ENCODE measurements around the gene CTAGE6.
"Not testable (repeated sequence)": the region's sequence is repeated elsewhere in the genome, so short reads cannot be mapped to it uniquely, and the experiment has no call there.

CTAGE6 gene, protein sequence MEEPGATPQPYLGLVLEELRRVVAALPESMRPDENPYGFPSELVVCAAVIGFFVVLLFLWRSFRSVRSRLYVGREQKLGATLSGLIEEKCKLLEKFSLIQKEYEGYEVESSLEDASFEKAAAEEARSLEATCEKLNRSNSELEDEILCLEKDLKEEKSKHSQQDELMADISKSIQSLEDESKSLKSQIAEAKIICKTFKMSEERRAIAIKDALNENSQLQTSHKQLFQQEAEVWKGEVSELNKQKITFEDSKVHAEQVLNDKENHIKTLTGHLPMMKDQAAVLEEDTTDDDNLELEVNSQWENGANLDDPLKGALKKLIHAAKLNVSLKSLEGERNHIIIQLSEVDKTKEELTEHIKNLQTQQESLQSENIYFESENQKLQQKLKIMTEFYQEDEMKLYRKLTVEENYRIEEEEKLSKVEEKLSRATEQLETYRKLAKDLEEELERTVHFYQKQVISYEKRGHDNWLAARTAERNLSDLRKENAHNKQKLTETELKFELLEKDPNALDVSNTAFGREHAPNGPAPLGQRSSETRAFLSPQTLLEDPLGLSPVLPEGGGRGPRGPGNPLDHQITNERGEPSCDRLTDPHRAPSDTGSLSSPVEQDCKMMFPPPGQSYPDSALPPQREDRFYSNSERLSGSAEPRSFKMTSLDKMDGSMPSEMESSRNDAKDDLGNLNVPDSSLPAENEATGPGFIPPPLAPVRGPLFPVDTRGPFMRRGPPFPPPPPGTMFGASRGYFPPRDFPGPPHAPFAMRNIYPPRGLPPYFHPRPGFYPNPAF

DNA sequence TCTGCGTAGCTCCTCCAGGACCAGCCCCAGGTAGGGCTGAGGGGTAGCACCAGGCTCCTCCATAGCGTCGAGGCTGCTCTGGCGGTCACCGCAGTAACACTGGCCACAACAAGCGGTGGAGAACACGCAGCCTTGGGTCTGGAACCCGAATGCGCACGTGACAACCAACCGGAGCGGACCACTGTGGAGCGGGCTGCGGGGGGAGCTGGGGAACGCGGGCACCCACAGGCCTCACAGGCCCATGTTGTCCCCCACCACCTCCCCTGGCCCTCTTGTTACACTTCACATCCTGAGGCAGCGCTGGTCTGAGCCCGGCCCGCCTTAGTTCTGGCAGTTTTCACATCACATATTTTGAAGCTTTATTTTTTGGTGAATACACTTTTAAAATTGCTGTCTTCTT, at the start of gene CTAGE6:
TSS of gene CTAGE6 (minus strand) at position 101 of the 400 bp plus-strand sequence. CDS start at position 63, 38 bp downstream.
- not testable (repeated sequence) for DNase-seq

DNA sequence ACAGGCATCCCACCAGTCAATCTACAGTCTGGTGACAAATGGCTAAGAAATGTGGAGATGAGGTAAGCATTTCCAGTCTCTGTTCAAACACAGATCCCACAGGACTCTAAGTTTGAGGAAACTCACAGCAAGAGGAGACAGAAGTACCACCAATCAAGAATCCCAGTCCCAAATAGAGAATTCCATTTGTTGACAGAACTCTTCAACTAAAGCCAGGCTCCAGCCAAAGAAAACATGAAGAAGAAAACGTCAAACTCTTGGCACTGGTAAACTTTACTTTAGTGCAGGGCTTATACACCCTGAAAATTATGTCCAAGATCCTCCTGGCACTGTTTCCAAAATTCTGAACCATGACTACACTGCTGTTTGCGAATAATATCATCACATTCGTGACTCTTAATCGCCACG, 49.2 kb upstream of the CTAGE6 start:
- DNase-seq = not testable (repeated sequence)

DNA sequence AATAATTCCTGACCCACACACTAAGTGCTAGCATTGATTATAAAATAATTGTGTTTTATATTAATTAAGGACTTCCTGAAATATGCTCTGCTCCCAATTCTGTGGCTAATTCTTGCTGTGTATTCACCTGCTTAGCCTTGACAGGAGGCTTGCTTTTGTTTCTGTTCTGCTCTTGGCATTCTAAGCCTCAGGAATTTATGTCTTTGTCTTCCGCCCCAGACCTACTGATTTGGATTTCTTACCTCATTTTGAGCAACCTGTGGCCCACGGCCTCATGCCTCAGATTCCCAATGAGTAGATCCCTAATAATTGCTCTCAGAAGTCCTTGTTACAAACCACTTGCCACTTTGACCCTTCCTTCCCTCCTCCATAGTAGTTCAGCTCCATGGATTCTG, 40.4 kb upstream of the CTAGE6 start:
- DNase-seq = not testable (repeated sequence)

DNA sequence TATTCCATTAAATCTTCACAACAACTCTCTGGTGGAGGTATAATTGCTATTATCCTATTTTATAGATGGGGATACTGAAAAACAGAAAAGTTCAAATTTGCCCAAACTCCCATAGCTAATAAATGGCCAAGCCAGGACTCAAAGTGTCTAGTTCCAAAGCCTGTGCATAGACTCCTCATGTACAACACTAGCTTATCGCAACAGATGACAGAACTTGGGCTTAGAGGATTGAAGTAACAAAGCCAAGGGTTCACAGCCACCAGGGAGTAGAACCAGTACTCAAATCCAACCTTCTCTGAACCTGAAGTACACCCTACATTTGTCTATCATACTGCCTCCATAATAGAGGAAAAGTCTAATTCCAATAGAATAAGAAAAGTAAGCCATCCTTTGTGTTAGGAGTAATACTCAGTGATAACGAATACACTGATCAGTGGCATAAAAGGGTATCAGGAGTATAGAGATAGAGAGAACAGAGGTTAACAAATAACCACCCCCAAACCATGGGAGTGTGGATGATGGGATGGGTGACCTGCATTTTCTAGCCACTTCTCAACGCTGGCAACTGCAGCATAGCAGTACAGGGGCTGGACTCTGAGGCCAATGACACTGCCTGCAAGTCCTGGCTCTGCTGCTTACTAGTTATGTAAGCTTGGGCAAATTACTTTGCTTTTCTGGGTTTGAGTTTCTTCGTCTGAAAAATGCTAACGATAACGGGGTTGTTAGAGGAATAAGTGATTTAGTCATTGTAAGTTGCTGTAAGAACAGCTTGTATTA, 39.8 kb upstream of the CTAGE6 start:
- DNase-seq = not testable (repeated sequence)

- DNase-seq = not testable (repeated sequence)
These were observed 38.2 kb upstream of the CTAGE6 start for GRCh38 chr7:143795653-143796052.

DNA sequence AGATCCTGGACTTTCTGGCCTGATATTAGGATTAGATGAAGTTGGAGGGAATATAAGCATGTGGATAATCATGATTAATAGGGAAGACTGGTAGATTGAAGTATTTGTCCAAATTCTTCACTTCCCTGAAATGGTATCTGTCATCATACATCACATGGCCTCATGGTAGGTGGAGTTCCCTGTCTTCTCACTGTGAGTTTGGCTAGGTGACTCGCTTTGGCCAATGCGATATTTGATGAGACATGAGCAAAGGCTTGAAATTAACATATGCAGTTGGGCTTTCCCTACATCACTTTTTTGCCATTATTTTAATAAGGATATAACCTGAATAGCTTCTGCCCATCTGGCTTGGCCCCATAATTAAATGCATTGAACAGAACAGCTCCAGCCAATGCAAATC, 35.1 kb upstream of the CTAGE6 start:
- peak; percentile 35 for DNase-seq

DNA sequence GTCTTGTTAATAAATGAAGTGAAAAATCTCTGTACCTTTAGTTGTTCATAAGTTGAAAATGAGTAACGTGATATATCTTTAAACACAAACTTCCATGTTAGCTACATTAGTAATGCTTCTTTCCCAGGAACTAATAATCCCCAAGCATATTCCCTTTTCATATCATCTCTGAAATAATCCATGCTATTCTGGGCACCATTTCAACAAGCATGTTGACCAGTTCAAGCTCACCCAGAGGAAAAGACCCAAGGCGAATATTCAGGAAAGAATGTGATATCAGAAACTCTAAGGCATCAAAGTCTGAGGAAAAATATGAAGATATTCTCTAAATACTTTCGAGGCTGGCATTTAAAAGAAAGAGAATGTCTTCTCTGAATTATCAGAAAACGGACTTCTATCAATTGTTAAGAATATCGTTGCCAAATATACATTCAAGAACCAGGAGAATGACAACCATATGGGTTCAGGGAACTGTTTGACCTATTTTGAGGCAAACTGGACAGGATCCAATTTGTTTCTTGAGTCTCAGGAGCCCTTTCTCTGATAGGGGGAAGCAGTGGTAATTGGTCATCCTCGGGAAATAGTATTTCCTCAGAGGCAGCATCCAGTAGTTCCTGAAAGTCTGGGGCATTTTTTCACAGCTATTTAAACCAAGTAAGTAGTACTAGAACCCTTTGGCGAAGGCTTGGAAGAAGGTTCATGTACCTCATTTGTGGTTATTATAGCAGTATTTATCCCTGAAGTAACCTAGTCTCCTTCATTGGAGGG, 28.1 kb upstream of the CTAGE6 start:
- not testable (repeated sequence) for DNase-seq

GRCh38 chr7:143779591-143779990, 22.1 kb upstream of the CTAGE6 start:
- not testable (repeated sequence) for DNase-seq

GRCh38 chr7:143772738-143773468, 15.4 kb upstream of the CTAGE6 start:
- not testable (repeated sequence) for DNase-seq

- not testable (repeated sequence) for DNase-seq
These were observed 10.0 kb upstream of the CTAGE6 start for GRCh38 chr7:143767531-143767930.

GRCh38 chr7:143765678-143766077, 8.2 kb upstream of the CTAGE6 start:
- not testable (repeated sequence) for DNase-seq

DNA sequence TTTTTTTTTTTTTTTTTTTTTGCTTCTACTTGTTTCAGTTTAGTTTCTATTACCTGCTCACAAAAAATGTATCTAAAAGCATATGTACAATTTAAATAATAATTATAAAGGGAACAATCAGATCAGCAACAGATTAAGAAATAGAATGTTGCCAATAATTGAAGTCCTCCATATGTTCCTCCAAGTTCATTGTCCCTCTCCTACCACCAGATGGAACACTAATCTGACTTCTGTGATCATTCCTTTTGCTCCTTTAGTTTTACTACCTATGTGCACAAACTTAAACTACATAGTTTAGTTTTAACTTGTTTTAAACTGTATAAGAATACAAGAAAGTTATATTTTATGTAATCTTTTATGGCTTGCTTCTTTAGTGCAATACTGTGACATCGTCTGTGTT, 5.6 kb upstream of the CTAGE6 start:
- not testable (repeated sequence) for DNase-seq

- not testable (repeated sequence) for DNase-seq
These were observed 12.2 kb downstream of the CTAGE6 start for GRCh38 chr7:143745340-143745739.

DNA sequence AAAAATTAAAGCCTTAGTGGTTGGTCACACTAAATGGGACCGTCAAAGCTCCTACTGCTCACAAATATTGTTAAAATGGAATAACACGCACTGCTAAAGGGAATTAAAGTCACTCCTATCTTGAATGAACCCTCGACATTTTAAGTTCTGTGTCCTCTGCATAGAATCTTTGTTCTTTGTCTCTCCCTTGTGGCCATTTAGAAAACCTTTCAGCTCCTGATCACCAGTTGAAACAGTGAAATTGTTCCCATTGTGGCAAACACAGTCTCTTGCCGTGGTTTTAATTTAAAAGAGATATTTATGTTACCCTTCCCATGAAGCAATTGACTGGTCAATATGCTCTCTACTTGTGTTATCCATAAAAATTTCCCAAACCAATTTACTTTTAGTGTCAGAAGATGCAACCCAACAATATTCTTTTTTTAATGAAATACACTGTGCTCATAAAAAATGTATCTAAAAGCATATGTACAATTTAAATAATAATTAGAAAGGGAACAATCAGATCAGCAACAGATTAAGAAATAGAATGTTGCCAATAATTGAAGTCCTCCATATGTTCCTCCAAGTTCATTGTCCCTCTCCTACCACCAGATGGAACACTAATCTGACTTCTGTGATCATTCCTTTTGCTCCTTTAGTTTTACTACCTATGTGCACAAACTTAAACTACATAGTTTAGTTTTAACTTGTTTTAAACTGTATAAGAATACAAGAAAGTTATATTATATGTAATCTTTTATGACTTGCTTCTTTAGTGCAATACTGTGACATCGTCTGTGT, 20.3 kb downstream of the CTAGE6 start:
- DNase-seq = not testable (repeated sequence)

DNA sequence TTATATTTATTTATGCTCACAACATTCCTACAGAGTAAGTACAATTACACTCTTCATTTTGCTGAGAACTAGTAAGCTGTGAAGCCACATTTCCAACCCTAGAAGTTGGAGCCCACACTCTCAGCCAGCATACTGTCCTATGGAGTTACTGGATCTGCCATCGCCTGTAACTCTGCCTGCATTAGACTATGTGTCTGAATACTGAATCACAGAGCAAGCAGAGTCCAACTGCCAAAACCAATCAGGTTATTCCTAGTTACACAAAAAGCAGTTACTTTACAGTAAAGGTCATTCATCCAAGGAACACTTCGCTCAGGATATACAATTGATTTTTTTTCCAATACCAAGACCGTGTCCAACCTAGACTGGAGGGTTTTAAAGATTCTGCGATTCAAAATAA, 21.5 kb downstream of the CTAGE6 start:
- no peak for DNase-seq

GRCh38 chr7:143733876-143734275, 23.6 kb downstream of the CTAGE6 start:
- no peak for DNase-seq

DNA sequence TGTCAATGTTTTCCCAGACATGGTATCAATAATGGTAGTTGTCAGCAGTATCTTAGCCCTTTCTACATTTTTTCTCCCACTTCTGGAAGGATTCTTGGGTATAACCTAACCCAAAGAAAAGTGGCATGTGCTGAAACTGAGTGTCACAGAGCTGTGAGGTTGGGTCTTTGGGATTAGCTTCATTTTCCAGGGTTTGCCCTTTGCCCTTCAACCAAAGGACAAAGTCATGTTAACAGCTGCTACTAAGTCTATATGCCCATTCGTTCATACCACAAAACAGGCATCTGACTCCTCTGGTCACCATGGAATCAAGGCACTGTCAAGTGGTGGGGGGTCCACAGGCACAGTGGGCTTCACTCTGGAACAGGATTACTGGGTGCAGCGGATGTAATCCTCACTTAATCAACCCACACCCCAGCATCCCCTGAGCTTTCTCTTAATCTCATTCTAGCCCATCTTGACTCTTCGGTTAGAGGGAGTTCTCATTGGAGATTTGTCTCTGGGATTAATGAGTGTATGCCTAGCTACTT, 29.1 kb downstream of the CTAGE6 start:
- no peak for DNase-seq

GRCh38 chr7:143727561-143727960, 29.9 kb downstream of the CTAGE6 start:
- not testable (repeated sequence) for DNase-seq

DNA sequence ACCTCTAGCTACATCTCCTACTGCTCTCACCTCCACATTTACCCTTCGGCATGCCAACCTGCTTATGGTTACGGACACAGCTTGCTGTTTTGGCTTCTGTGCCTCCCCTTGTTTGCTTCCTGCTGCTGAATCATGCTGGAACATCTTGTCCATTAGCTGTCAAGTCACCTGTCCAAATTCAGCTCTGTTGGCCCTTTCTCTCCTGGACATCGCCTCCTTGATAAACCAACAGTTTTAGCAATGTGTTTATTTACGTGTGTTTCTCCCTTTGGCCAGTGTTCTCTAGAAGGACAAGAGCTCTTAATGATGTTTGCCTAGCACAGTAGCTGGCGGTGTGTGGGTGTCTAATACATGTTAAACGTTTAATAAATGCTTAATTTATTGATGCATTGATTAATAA, 31.4 kb downstream of the CTAGE6 start:
- not testable (repeated sequence) for DNase-seq

- DNase-seq = not testable (repeated sequence)
These were observed 37.2 kb downstream of the CTAGE6 start for GRCh38 chr7:143720335-143720734.

Data from stimulated activated CD4-positive, alpha-beta T cell treated with anti-CD3 and anti-CD28 coated beads, Interleukin-4, amount 100 ng/mL, for 24 hours (primary cell).